GM21723 (cell line): ENCODE results near the gene WDR45.

Source experiments
- ATAC-seq: cut with Tn5 transposase; IDR thresholded peaks from one replicate; pipeline ENCODE4 v1.9.1; 2021; ENCODE audit warnings: mild to moderate bottlenecking, moderate library complexity; ENCODE audit not compliant: unreplicated experiment

Gene WDR45

DNA sequence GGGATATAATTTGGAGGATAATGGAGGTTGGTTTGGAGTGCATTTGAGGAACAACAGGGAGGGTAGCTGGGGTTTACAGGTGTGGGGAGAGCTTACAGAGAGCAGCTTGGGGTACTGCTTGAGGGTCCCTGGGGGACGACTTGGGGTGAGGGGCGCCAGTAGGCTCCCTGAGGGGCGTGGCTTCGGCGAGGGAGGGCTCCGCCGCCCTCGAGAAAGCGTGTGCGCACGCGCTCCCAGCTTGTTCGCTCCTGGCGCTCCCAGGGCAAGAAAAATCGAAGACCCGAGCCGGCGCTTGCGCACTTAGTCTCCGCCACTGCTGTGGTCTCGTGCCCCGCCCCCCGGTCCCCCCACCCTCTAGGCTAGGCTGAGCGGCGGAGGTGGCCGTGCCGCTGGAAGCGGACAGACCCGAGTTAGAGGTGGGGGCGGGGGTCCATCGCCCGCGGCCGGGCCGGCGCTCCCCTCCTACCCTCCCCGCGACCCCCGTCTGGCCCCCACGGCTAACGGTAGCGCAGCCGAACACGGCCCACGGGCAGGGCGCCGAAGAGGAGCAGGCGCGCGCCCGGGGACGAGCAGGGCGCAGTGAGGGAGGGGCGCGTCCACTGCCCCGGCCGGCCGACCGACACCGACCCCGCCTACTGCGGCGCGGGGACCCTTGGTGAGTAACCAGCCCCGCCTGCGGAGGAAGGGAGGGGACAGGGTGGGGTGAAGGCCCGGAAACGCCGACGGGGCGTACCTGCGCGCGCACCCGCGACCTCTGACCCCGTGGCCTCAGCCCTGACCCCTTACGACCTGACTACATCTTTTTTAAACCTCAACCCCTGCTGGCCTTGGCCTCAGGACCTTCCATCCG, 26.2 kb downstream of the WDR45 start:
- peak; percentile 57 for ATAC-seq

DNA sequence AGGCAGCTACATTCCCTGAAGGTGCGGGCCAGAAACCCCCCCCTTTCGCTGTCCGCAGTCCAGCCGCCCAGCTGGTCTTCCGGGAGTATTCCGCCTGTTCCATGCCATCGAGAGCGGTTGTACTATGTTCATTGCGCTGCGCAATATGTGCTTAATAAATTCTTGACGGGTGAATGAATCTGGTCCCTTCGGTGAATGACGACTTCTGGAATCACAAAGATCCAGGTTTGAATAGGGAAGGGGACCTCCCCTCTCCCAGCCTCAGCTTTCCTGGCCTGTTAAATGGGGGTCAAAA, 35.8 kb downstream of the WDR45 start:
- ATAC-seq: no peak

DNA sequence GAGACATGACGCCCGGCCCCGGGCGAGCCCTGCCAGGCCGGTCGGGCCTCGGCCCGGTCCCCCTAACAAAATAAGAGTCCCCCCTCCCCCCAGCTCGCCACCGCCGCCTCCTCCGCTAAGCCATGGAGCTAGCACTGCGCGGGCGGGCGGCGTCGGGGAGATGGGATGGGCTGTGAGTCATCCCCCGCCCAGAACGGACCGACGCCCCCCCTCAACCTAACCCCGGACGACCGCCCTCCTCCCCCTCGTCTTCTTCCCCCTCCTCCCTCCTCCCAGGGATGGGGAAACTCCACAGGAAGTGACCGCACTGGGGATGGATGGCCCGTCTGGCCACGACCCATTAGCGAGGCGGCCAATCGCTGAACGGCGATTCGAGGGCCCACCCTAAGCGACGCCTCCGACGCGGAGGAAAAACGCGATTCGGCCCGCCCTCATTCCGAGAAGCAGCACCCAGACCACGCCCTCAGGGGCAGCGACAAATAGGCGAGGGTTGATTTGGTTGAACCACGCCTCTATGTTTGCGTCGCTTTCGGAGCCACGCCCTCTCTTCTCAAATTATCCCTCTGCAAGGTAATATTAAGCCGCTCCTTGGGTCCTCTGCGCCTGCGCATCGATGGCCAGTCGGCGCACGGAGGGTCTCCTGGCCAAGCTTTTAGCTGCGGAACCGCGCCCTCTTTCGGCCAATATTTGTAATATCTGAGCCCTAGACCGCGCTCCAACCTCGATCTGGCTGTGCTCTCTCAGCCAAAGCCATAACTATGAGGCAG, 36.3 kb downstream of the WDR45 start, which contains the start of gene TFE3:
Gene TFE3, minus strand, starts transcription at position 138 of the 767 bp plus-strand sequence. Its CDS starts 131 bp downstream, at position 7.
- peak; percentile 91 for ATAC-seq

DNA sequence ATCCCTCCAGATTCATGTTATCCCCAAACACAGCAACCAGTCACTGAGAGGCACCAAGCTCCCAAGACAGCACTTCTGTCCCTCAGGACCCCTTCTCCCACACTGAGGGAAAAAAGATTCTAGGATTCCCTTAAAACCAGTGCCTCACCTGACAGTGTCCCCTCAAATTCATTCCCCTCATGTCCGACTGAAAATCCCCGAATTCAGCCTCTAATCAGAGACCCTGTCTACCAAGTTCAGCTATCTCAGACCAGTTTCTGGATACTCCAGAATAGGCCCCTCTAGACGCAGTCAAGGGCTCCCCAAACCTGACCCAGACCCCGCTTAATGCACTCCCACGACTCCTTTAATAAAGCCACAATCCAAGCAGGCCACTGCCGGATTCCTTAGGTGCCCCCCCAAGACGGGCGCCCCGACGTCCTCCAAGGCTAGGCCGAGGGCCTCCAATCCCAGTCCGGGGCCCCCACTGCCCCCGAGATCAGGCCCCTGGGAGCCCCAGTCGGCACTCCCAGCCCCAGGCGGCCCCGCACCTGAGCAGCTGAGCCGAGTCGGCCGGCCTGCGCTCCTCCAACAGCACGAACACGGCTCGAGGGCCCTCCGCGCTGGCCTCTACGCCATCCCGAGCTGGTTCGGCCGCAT, 37.0 kb downstream of the WDR45 start:
- no peak for ATAC-seq

DNA sequence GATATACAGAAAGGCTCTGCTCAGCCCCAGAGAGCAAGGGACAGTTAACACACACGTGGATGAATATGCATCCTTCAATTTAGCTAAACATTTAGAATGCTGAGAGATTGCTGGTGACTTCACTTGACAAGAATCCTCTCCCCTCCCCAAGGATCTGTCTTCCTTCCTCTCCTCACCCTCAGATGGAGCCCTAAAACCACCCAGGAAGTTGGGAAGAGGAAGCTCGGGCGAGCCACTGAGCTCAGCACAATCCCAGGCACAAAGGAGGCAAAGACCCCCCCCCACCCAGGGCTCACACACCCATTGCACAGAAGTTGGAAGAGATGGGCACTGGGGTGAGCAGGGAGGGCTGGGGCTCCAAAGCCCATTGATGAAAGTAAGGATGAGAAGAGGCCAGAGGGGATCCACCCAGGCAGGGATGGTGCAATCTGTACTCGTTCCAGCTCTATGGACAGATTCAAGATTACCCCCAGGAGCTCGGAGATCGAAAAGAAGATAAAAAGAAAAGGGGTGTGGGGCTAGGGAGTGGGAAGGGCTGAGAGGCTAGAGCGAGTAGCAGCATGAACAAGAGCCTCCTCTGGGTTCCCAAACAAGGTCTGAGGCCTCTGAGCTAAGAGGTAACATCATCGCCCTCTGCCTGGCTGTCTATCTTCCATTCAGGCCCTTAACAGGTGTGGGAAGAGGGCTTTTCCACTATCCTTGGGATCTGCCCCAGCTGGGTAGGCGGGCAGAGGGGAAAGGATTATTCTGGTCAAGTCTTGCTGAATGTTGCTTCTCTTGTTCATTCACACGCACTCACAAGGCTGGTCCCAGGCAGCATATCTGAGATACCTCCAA, 37.7 kb downstream of the WDR45 start:
- no peak for ATAC-seq

DNA sequence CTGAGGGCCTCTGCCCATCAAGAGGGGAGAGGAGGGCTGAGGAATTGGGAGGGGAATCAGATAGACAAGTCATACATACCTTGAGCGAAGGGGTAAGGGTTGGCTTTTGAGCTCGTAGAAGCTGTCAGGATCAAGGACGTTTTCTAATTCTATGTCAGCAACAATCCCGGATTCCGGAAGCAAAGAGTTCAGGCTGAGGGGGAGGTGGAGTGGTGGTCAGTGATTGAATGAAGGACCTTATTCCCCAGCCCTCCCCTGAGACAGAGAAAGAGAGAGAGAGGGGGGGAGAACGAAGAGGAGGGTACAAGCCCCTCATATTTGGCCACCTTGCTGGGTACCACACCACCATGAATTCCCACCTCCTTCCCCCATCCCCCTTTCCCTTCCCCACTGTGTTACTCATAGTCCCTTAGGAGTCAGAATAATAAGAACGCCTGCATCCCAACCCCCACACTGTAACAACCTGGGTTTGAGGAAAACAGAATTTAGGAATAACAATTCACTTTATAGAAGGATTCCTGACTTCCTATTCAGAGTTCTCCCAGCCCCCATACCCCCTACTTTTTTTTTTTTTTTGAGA, 39.2 kb downstream of the WDR45 start:
- ATAC-seq: no peak

DNA sequence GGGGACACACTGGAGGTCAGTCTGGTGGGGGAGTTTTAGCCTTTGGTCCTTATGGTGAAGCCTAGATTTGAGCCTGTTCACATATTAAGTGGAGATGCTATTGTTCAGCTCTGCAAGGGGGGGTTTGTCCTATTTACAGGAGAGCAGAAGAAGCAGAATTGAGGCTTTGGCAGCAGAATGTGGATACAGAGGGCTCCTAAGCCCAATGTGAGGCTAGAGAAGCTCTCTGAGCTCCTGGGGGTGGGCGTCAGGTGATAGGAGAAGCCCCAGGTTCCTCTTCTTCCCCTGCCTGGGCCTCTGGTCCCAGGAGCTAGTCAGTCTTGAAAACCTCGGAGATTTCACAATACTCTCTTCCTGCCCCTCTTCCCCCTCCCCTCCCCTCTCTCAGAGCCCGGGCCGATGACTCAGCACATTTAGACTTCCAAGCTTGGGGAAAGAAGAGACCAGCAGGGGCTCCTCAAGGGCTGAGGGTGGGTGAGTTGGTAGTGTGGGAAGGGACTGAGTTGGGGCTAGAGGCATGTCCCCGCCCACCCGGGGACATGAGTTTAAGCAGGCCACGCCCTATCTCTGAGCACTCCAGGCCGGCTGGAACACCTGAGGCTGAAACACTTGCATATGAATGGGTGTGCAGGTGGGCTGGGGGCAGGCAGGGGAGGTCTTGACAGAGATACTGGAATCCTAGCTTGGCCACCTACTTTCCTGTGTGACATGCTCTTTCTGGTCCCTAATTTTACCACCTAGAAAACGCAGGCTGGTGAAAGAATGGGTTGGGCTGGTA, 39.9 kb downstream of the WDR45 start:
- no peak for ATAC-seq

DNA sequence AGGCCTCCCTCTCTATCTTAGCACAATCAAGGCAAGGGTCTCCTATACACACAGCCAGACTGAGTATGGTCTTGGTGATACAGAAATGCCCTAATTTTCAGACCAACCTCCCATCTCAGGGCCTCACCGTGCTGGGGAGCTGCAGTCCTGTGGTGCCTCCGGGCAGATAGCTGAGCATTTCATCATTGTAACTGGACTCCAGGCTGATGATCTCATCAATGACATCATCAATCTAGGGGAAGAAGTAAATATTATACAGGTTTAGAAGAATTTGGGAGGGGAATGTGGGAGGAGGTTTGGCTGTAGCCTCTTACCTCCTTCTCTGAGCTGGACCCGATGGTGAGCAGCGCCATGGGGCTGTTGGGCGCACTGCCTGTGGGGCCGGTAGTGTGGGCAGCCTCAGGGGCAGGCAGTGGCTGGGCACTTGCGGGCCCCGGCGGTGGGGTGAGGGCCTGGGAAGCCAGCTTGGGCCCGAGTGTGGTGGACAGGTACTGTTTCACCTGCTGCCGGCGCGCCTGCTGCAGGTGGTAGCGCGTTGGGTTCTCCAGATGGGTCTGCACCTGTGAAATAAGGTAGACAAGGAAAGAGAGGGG, 41.7 kb downstream of the WDR45 start:
- no peak for ATAC-seq

DNA sequence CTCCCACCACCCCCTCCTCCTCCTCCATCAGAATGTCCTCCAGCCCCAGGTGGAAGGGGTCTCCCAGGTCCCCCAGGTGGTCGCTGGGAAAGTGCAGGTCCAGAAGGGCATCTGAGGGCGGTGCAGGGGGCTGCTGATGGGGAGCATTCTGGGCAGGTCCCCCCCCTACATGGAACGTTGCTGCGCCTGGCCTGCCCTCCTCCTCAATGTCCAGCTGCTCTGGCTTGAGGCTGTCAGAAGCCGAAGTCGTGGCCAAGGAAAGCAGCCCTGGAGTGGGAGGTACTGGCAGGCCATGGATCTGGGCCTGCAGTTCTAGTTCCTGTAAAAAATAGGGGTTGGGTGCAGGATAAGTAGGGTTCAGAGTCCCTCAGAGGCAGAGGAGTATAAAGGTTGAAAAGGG, 49.4 kb downstream of the WDR45 start:
- ATAC-seq: no peak

DNA sequence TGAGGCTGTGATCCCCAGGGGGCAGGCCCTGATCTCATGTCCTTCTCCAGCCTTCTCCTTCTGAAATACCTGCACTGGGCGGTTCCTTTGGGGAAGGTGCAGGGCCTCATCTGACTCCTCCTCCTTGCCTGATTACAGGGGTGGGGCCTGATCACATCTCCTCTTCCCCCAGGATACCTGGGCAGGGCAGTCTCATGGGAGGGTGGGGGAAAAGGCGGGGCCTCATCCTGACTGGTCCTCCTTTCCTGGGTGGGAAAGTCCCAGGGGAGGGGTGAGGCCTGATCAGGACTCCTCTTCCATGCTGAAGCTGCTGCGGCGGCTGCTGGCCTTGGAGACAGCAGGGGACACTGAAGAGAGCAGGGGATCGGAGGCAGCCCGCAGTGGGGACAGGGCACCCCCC, 49.8 kb downstream of the WDR45 start:
- no peak for ATAC-seq
